ENCODE results near the gene TNRC6B.

Gene TNRC6B

DNA sequence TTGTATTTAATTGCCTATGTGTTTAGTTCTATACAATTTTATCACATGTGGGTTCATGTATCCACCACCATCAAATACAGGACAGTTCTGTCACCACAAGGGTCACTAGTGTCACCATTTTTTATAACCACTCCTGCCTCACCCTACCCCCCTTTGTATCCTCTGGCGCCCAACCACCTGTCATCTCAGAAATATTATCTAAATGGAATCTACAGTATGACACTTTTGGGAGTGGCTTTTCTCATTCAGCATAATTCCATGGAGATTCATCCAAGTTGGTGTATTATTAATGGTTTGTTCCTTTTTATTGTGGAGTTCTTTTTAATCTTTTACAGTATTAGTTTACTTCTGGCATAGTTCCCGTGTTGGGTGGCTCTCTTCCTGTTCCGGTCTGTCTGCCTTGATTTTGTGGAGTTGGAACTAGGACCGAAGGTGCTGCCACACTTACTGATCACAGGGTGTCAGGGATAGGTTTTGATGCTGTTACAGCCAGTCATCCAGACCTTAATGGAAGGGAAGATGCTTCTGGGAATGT, 58.5 kb downstream of the TNRC6B start:
- no peak for DNase-seq (ENCODE audit: low read depth)
- TF ChIP-seq, protein P1, sequence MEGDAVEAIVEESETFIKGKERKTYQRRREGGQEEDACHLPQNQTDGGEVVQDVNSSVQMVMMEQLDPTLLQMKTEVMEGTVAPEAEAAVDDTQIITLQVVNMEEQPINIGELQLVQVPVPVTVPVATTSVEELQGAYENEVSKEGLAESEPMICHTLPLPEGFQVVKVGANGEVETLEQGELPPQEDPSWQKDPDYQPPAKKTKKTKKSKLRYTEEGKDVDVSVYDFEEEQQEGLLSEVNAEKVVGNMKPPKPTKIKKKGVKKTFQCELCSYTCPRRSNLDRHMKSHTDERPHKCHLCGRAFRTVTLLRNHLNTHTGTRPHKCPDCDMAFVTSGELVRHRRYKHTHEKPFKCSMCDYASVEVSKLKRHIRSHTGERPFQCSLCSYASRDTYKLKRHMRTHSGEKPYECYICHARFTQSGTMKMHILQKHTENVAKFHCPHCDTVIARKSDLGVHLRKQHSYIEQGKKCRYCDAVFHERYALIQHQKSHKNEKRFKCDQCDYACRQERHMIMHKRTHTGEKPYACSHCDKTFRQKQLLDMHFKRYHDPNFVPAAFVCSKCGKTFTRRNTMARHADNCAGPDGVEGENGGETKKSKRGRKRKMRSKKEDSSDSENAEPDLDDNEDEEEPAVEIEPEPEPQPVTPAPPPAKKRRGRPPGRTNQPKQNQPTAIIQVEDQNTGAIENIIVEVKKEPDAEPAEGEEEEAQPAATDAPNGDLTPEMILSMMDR (conservative IDR thresholded peaks at IDR 0.05; ENCODE audit: low read depth, low read length): no peak

DNA sequence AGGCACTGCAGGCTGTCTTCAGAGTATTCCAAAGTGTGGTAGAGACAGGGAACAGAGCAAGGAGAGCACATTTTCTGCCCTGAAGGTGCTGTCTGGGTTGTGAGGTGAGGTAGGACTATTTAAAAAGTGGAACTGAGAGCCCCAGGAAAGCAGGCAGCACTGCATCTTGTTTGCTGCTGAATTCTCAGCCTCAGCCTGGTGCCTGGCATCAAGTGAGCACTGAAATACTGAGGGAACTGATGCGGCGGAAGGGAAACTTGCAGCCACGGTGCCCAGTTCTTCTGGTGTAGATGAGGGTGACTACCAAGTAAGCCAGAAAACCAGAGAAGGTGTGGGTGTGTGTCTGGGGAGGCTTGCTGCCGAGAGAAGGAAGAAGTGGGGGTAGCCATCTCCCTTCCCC, 59.5 kb downstream of the TNRC6B start:
- no peak for DNase-seq (ENCODE audit: low read depth)
- H3K4me3 ChIP-seq (ENCODE audit: low read length): no peak overlapping the region
- TF ChIP-seq, protein P1 (conservative IDR thresholded peaks at IDR 0.05; ENCODE audit: low read depth, low read length): no peak

More for the DNA sequence above, 58.5 kb downstream of the TNRC6B start:
- H3K4me3 ChIP-seq (ENCODE audit: low read length): no peak overlapping the region

DNA sequence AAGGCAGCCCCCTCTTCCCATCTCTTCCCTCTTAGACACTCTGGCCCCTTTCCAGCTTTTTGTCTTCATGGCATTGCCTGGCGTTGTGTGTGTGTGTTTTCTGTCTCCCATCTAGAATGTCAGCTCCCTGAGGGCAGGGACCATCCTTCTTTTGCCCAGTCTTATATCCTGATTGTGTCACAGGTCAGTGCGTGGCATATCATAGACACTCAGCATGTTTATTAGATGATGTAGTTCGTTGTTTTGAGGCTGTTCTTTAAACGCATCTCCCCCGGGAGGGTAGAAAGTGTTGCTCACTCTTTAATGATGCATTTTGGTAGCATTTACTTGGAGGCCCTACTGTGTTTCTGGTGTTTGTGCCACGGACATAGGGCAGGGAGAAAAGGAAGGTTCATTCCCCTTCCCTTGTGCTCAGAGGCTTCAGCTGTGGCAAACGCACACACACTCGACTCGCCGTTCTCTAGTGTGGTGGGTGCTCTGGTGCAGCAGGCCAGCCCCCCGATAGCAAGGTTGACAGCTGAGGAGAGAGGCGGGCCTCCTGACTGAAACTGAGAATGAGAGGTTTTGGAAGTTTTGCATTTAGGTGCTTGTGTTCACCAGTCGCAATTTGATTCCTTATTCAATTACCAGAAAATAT, 60.2 kb downstream of the TNRC6B start:
- TF ChIP-seq, protein P1 (conservative IDR thresholded peaks at IDR 0.05; ENCODE audit: low read depth, low read length): no peak
- no peak for DNase-seq (ENCODE audit: low read depth)
- no peak overlapping the region for H3K4me3 ChIP-seq (ENCODE audit: low read length)

DNA sequence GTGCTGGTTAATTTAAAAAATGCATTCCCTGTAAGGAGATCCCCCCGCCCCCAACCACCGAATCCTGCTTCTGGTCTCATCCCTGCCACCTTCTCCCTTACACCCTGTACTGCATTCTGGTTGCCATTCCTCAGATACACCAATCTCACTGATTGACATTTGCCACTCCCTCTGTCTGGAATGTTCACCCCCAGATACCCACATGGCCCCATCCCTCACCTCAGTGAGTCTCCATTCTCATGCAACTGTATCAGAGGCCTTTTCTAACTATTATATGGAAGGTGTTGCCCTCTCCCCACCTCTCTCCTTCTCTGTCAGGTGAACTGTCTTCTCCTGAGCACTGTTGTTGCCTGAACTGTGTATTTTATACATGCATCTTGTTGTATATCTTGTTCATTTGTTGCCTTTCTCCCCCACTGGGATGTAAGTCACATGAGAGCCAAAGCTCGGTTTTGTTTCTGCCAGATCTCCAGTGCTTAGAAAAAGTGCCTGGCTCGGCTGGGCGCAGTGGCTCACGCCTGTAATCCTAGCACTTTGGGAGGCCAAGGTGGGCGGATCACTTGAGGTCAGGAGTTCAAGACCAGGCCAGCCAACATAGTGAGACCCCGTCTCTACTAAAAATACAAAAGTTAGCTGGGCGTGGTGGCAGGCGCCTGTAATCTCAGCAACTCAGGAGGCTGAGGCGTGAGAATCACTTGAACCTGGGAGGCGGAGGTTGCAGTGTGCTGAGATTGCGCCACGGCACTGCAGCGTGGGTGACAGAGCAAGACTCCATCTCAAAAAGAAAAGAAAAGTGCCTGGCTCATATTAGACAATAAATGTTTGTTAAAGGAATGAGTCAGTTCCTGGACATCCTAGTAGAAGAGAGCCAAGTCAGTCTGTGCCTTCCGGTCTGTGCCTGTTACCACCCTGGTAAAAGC, 61.0 kb downstream of the TNRC6B start:
- DNase-seq (ENCODE audit: low read depth): peak; percentile 51
- TF ChIP-seq, protein P1 (conservative IDR thresholded peaks at IDR 0.05; ENCODE audit: low read depth, low read length): no peak
- no peak overlapping the region for H3K4me3 ChIP-seq (ENCODE audit: low read length)

DNA sequence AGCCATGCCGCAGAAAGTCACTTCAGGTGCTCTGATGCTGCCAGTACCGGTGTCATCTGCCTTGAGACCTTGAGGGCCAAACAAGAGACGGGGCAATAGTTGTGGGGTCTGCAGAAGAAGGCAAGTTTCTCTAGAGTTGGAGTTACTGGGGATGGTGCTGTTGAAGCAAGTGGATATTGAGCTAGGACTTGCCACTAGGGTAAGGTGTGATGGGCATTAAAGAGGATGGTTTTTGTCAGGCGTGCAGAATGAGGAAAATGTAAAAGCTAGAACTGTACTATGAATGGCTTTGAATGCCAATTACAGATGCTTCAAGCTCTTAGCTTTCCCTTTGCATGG, 61.6 kb downstream of the TNRC6B start:
- H3K4me3 ChIP-seq (ENCODE audit: low read length): no peak overlapping the region
- no peak for DNase-seq (ENCODE audit: low read depth)
- TF ChIP-seq, protein P1 (conservative IDR thresholded peaks at IDR 0.05; ENCODE audit: low read depth, low read length): no peak

DNA sequence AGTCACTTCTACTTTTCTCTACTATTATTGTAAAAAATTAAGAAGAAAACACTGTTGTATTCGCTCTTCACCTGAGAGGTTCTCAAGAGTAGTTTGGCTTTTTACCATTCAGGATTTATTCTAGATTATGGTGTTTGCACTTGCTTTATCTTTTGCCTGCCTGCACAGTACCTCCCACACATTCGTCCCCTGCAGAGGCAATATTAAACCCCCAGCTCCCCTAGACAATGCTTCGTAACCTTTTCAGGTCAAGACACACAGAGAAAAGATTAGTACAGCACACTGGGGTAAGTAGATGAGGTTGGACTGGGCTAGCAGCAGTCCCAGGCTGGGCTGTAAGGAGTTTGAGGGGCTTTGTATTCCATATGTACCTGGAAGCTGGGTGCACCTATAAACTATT, 62.4 kb downstream of the TNRC6B start:
- DNase-seq (ENCODE audit: low read depth): no peak
- TF ChIP-seq, protein P1 (conservative IDR thresholded peaks at IDR 0.05; ENCODE audit: low read depth, low read length): no peak
- H3K4me3 ChIP-seq (ENCODE audit: low read length): no peak overlapping the region
